DND-41 (cell line): ENCODE measurements around the gene WDR93.

Source experiments
- ATAC-seq: fragments of 200-7000 bp; cut with Tn5 transposase; 3 replicates; pipeline ENCODE4 v1.9.1; 2021; ENCODE audit warnings: low read depth; ENCODE audit not compliant: insufficient read depth
- DNase-seq: peaks from one replicate; pipeline ENCODE4 v3.0.0-alpha.2; 2020
- H2AFZ ChIP-seq: 2 replicates; pipeline ENCODE4 v1.6.0; 2012; ENCODE audit warnings: low read depth, low read length
- H3K27ac ChIP-seq: 2 replicates; pipeline ENCODE4 v1.5.1; 2012; ENCODE audit warnings: low read length, inconsistent platforms
- H3K27me3 ChIP-seq: fragments of 200-600 bp; sonication (generic); 2 replicates; pipeline ENCODE4 v1.6.0; 2012; ENCODE audit warnings: low read length, mild to moderate bottlenecking, inconsistent platforms; ENCODE audit not compliant: insufficient read depth, poor library complexity
- H3K36me3 ChIP-seq: 2 replicates; pipeline ENCODE4 v1.5.1; 2012; ENCODE audit warnings: low read length, inconsistent platforms; ENCODE audit not compliant: insufficient read depth
- H3K4me1 ChIP-seq: 2 replicates; pipeline ENCODE4 v1.5.1; 2012; ENCODE audit warnings: mild to moderate bottlenecking, low read length; ENCODE audit not compliant: insufficient read depth
- H3K4me2 ChIP-seq: 2 replicates; pipeline ENCODE4 v1.6.0; 2012; ENCODE audit warnings: mild to moderate bottlenecking, moderate library complexity, low read length, inconsistent platforms; ENCODE audit not compliant: insufficient read depth
- H3K4me3 ChIP-seq, 2 experiments: fragments of 200-600 bp in 1 of 2; shearing (Covaris generic) in 1 of 2; 2 replicates each; pipeline ENCODE4 v1.5.1; 2012 to 2016; ENCODE audit warnings: inconsistent platforms in 2 of 2, low read length in 2 of 2, mild to moderate bottlenecking in 2 of 2, low read depth in 1 of 2, moderate library complexity in 1 of 2
- H3K79me2 ChIP-seq: 2 replicates; pipeline ENCODE4 v1.6.0; 2012; ENCODE audit warnings: low read length, inconsistent platforms; ENCODE audit not compliant: insufficient read depth
- H3K9ac ChIP-seq: 2 replicates; pipeline ENCODE4 v1.6.0; 2012; ENCODE audit warnings: low read depth, mild to moderate bottlenecking, inconsistent platforms, low read length, moderate library complexity
- H3K9me3 ChIP-seq: 2 replicates; pipeline ENCODE4 v1.5.1; 2012; ENCODE audit warnings: low read length, moderate library complexity, mild to moderate bottlenecking, inconsistent platforms; ENCODE audit not compliant: insufficient read depth, severe bottlenecking
- H4K20me1 ChIP-seq: 2 replicates; pipeline ENCODE4 v1.6.0; 2012; ENCODE audit warnings: low read length; ENCODE audit not compliant: insufficient read depth
- EZH2 ChIP-seq: IDR thresholded peaks from 3 replicates; pipeline ENCODE4 v1.6.1; 2012; ENCODE audit warnings: borderline replicate concordance, low read depth, mild to moderate bottlenecking, moderate library complexity, low read length, inconsistent platforms; ENCODE audit not compliant: severe bottlenecking
- TF ChIP-seq, protein P1 (sequence below): IDR thresholded peaks from 2 replicates; pipeline ENCODE4 v1.5.1; 2012; ENCODE audit warnings: borderline replicate concordance, low read length, moderate library complexity, mild to moderate bottlenecking; ENCODE audit not compliant: poor library complexity, severe bottlenecking; ENCODE audit errors: extremely low read depth

WDR93 gene

DNA sequence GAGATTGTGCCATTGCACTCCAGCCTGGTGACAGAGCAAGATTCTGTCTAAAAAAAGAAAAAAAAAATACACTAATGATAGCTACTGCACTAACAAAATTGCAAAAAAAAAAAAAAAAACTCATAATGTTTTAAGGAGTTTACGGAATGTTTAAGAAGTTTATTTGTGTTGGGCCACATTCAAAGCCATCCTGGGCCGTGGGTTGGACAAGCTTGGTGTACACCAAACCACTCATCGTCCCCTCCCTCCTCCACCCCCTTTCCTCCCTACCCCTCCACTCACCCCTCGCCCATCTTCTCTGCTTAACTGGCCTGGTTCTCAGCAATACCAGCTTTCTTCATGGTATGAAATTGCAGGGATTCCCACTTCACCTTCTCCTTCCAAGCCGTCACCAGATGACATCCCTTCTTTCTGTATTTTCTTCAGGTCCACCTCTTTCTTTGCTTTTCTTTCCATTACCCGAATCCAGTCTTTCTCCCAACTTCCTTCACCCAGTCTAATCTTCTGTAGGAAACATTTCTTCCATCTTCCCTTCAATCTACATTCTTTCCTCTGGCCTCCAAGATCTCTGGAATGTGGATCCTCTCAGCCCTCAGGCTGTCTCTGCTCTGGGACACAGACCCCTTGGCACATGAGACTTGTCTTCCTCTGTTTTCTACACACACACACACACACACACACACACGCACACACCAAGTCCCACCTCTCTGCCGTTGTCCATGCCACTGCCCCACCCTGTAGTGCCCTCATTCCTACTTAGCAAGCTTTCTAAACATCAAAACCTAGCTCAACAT is 63.9 kb downstream of the WDR93 start:
- no peak overlapping the region for H3K4me3 ChIP-seq
- no peak for TF ChIP-seq EZH2
- TF ChIP-seq, protein P1, sequence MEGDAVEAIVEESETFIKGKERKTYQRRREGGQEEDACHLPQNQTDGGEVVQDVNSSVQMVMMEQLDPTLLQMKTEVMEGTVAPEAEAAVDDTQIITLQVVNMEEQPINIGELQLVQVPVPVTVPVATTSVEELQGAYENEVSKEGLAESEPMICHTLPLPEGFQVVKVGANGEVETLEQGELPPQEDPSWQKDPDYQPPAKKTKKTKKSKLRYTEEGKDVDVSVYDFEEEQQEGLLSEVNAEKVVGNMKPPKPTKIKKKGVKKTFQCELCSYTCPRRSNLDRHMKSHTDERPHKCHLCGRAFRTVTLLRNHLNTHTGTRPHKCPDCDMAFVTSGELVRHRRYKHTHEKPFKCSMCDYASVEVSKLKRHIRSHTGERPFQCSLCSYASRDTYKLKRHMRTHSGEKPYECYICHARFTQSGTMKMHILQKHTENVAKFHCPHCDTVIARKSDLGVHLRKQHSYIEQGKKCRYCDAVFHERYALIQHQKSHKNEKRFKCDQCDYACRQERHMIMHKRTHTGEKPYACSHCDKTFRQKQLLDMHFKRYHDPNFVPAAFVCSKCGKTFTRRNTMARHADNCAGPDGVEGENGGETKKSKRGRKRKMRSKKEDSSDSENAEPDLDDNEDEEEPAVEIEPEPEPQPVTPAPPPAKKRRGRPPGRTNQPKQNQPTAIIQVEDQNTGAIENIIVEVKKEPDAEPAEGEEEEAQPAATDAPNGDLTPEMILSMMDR: no peak
- DNase-seq: no peak
- H3K36me3 ChIP-seq: no peaks in the 10 kb centered on the region
- H3K9ac ChIP-seq: no peak overlapping the region
- no peaks in the 10 kb centered on the region for H3K9me3 ChIP-seq
- no peak overlapping the region for H3K27ac ChIP-seq
- no peaks in the 10 kb centered on the region for H4K20me1 ChIP-seq
- no peak for ATAC-seq
- H3K27me3 ChIP-seq: no peaks in the 10 kb centered on the region
- no peak overlapping the region for H2AFZ ChIP-seq
- no peak overlapping the region for H3K4me2 ChIP-seq
- H3K79me2 ChIP-seq: no peaks in the 10 kb centered on the region
- peaks cover 17% of the 10 kb centered on the region for H3K4me1 ChIP-seq

DNA sequence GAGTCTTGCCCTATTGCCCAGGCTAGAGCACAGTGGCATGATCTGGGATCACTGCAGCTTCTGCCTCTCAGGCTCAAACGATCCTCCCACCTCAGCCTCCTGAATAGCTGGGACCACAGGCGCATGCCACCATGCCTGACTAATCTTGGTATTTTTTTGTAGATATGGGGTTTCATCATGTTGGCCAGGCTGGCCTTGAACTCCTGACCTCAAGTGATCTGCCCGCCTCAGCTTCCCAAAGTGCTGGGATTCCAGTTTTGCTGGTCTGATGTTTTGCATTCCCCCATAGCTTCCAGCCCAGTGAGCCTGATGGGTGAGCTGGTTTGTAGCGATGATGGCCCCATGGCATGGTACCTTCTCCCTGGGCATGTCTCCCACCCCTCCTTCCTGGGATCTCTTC is 65.1 kb downstream of the WDR93 start:
- Histone ChIP-seq H3K4me3 (no peak overlapping the region), H3K27ac (no peak overlapping the region), H3K79me2 (no peaks in the 10 kb centered on the region), H2AFZ (no peak overlapping the region), H3K27me3 (no peaks in the 10 kb centered on the region), H4K20me1 (no peaks in the 10 kb centered on the region), H3K4me2 (no peak overlapping the region), H3K9ac (no peak overlapping the region), H3K9me3 (no peaks in the 10 kb centered on the region), H3K4me1 (peaks cover 9% of the 10 kb centered on the region), H3K36me3 (no peaks in the 10 kb centered on the region)
- TF ChIP-seq, protein P1: no peak
- no peak for TF ChIP-seq EZH2
- ATAC-seq (no peak), DNase-seq (no peak)

DNA sequence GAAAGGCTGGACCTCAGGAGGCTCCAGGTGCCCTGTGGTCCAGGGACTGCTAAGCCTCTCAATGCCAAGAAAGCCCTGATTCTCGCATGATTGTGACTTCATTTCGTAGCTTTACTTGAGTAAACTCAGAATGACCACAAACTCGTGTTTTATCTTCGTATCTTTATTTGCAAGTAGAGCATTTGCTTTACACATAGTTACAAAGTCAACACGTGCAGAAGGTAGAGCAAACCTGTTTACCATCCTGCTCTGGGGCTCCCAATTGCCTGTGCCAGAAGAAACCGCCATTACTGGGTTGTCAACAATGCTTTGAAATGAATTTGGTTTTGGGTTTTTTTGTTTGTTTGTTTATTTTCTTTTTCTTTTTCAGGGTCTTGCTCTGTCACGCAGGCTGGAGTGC is 66.3 kb downstream of the WDR93 start:
- TF ChIP-seq, protein P1: no peak
- no peak for TF ChIP-seq EZH2
- no peak for ATAC-seq
- H3K9me3 ChIP-seq: no peaks in the 10 kb centered on the region
- H4K20me1 ChIP-seq: no peaks in the 10 kb centered on the region
- no peak overlapping the region for H3K4me3 ChIP-seq
- no peaks in the 10 kb centered on the region for H3K36me3 ChIP-seq
- H3K4me1 ChIP-seq: no peaks in the 10 kb centered on the region
- H2AFZ ChIP-seq: no peak overlapping the region
- no peak overlapping the region for H3K4me2 ChIP-seq
- no peaks in the 10 kb centered on the region for H3K27me3 ChIP-seq
- H3K79me2 ChIP-seq: no peaks in the 10 kb centered on the region
- H3K9ac ChIP-seq: no peak overlapping the region
- no peak for DNase-seq
- no peak overlapping the region for H3K27ac ChIP-seq
